Activated CD8-positive, alpha-beta T cell treated with anti-CD3 and anti-CD28 coated beads for 36 hours (primary cell): ENCODE measurements around the gene KCTD16. TPM values are rescaled to one million over a fixed set of nuclear protein-coding genes. Genes with fewer than 3 reads are reported as not detected.

Experiments used
- ATAC-seq: fragments of 200-7000 bp; cut with Tn5 transposase; one replicate; pipeline ENCODE4 v1.10.0; 2021; ENCODE audit warnings: mild to moderate bottlenecking, moderate library complexity
- CTCF ChIA-PET: fragments of 350-600 bp; sonication (Branson Sonifier 250); formaldehyde crosslinking; loops from one replicate; lab custom pipeline; 2021; ENCODE audit warnings: antibody characterized with exemption; lab: Charles Lee
- POLR2A ChIA-PET: fragments of 350-600 bp; sonication (Branson Sonifier 250); formaldehyde crosslinking; loops from one replicate; lab custom pipeline; 2021; ENCODE audit warnings: antibody characterized with exemption; lab: Charles Lee
- DNase-seq: peaks from one replicate; pipeline ENCODE4 v3.0.0-alpha.2; 2020
- H3K27ac Mint-ChIP-seq: one replicate; pipeline ENCODE4 v1.8.0; 2021; ENCODE audit warnings: mild to moderate bottlenecking, mixed read lengths
- H3K27me3 Mint-ChIP-seq: one replicate; pipeline ENCODE4 v1.8.0; 2021; ENCODE audit warnings: mixed read lengths
- H3K36me3 Mint-ChIP-seq: one replicate; pipeline ENCODE4 v1.8.0; 2021; ENCODE audit warnings: low read depth, mixed read lengths
- H3K4me1 Mint-ChIP-seq: one replicate; pipeline ENCODE4 v1.8.0; 2021; ENCODE audit warnings: low read depth, mixed read lengths
- H3K4me3 Mint-ChIP-seq: one replicate; pipeline ENCODE4 v1.8.0; 2021; ENCODE audit warnings: mild to moderate bottlenecking, moderate library complexity, mixed read lengths
- H3K9me3 Mint-ChIP-seq: one replicate; pipeline ENCODE4 v1.8.0; 2021; ENCODE audit warnings: mixed read lengths
- CTCF ChIP-seq: fragments of 200-600 bp; IDR thresholded peaks from one replicate; pipeline ENCODE4 v1.8.0; 2022; ENCODE audit warnings: antibody characterized with exemption, mild to moderate bottlenecking
- intact Hi-C: fragments of 100-400 bp; cut with micrococcal nuclease; formaldehyde crosslinking; loops from one replicate; pipeline ENCODE4 v1.10.0; 2022
- total RNA-seq, 2 experiments: library from RNA; stranded (reverse); gene quantifications; one replicate each; pipeline ENCODE4 v1.2.3, GENCODE V29; 2021

KCTD16 gene
- total RNA-seq, 2 experiments from 2014 or later, result 0.27 to 0.29 TPM

- POLR2A ChIA-PET, result no interaction called here
- H3K4me1 Mint-ChIP-seq, result peaks cover 5% of the 10 kb centered on the region
- TF ChIP-seq CTCF, result no peak
- ATAC-seq (no peak), DNase-seq (no peak)
- H3K27me3 Mint-ChIP-seq, result peaks cover 29% of the 10 kb centered on the region
- no peaks in the 10 kb centered on the region for H3K36me3 Mint-ChIP-seq
- intact Hi-C loops, result loop anchor here (10.0 kb wide), 2 partner anchors 1033 to 1623 kb away; no protein-coding TSS in a partner anchor
- no peak overlapping the region for H3K27ac Mint-ChIP-seq
- H3K9me3 Mint-ChIP-seq, result no peaks in the 10 kb centered on the region
- H3K4me3 Mint-ChIP-seq, result no peak overlapping the region
- CTCF ChIA-PET, result no interaction called here
These were observed 30.9 kb downstream of the KCTD16 start for GRCh38 chr5:144201588-144201987.

- intact Hi-C loops, result loop anchor here (10.0 kb wide), 2 partner anchors 1033 to 1623 kb away; no protein-coding TSS in a partner anchor
- ATAC-seq (no peak), DNase-seq (no peak)
- Mint-ChIP-seq H3K9me3 (no peaks in the 10 kb centered on the region), H3K4me3 (no peak overlapping the region), H3K4me1 (peaks cover 5% of the 10 kb centered on the region), H3K36me3 (no peaks in the 10 kb centered on the region), H3K27me3 (peaks cover 31% of the 10 kb centered on the region), H3K27ac (no peak overlapping the region)
- CTCF ChIA-PET, result no interaction called here
- no peak for TF ChIP-seq CTCF
- POLR2A ChIA-PET, result no interaction called here
These were observed 31.4 kb downstream of the KCTD16 start for GRCh38 chr5:144202072-144202471.

- Mint-ChIP-seq H3K27ac (no peak overlapping the region), H3K9me3 (no peaks in the 10 kb centered on the region), H3K27me3 (peaks cover 38% of the 10 kb centered on the region), H3K4me1 (peaks cover 5% of the 10 kb centered on the region), H3K4me3 (no peak overlapping the region), H3K36me3 (no peaks in the 10 kb centered on the region)
- DNase-seq (no peak), ATAC-seq (no peak)
- CTCF ChIA-PET, result interaction anchor here (1.3 to 3.9 kb wide), 3 partner anchors 10 to 1623 kb away, joined by 5 to 54 read pairs (median 14); no protein-coding TSS in a partner anchor
- intact Hi-C loops, result loop anchor here (10.0 kb wide), 2 partner anchors 1032 to 1622 kb away; no protein-coding TSS in a partner anchor
- TF ChIP-seq CTCF, result no peak
- POLR2A ChIA-PET, result no interaction called here
These were observed 32.1 kb downstream of the KCTD16 start for GRCh38 chr5:144202726-144203125.

- no peaks in the 10 kb centered on the region for H3K36me3 Mint-ChIP-seq
- no peak overlapping the region for H3K4me3 Mint-ChIP-seq
- no peaks in the 10 kb centered on the region for H3K9me3 Mint-ChIP-seq
- intact Hi-C loops, result loop anchor here (10.0 kb wide), 2 partner anchors 1031 to 1621 kb away; no protein-coding TSS in a partner anchor
- TF ChIP-seq CTCF, result peak; percentile 89
- CTCF ChIA-PET, result interaction anchor here (0.6 to 3.9 kb wide), 25 partner anchors 10 to 1916 kb away, joined by 3 to 54 read pairs (median 4); no protein-coding TSS in a partner anchor
- POLR2A ChIA-PET, result no interaction called here
- DNase-seq, result peak; percentile 61
- peaks cover 5% of the 10 kb centered on the region for H3K4me1 Mint-ChIP-seq
- H3K27me3 Mint-ChIP-seq, result peaks cover 41% of the 10 kb centered on the region
- ATAC-seq, result peak; percentile 77
- no peak overlapping the region for H3K27ac Mint-ChIP-seq
These were observed 33.3 kb downstream of the KCTD16 start for GRCh38 chr5:144203750-144204596.

GRCh38 chr5:144205141-144205551 is 34.5 kb downstream of the KCTD16 start:
- H3K36me3 Mint-ChIP-seq, result no peaks in the 10 kb centered on the region
- CTCF ChIA-PET, result interaction anchor here (1.1 to 3.9 kb wide), 3 partner anchors 11 to 43 kb away, joined by 3 to 54 read pairs (median 3); no protein-coding TSS in a partner anchor
- H3K4me1 Mint-ChIP-seq, result peaks cover 5% of the 10 kb centered on the region
- H3K27me3 Mint-ChIP-seq, result peaks cover 40% of the 10 kb centered on the region
- H3K4me3 Mint-ChIP-seq, result no peak overlapping the region
- no peaks in the 10 kb centered on the region for H3K9me3 Mint-ChIP-seq
- no peak for ATAC-seq
- no peak for TF ChIP-seq CTCF
- no peak for DNase-seq
- POLR2A ChIA-PET, result no interaction called here
- H3K27ac Mint-ChIP-seq, result no peak overlapping the region
- intact Hi-C loops, result loop anchor here (10.0 kb wide), 2 partner anchors 1030 to 1620 kb away; no protein-coding TSS in a partner anchor
